Body of pancreas (tissue), 4 donors: ENCODE measurements around the gene RNF222. TPM values are rescaled to one million over a fixed set of nuclear protein-coding genes. Genes with fewer than 3 reads are reported as not detected.

ENCODE experiments used
- ATAC-seq: fragments of 150-250 bp; one replicate; pipeline ENCODE4 v1.9.1; 2016
- DNase-seq, 4 donors: peaks; one replicate each; pipeline ENCODE4 v3.0.0-alpha.2; 2019
- H3K27ac ChIP-seq, 4 donors: fragments of 200-600 bp; sonication (generic); 1 replicate in 3 of 4; 2 replicates in 1 of 4; pipeline versions ENCODE4 v1.5.1 to v1.6.1; 2016 to 2019; ENCODE audit warnings: mild to moderate bottlenecking in 1 of 4, mixed read lengths in 1 of 4, moderate library complexity in 1 of 4
- H3K27me3 ChIP-seq, 2 donors: fragments of 200-600 bp; sonication (generic); one replicate each; pipeline ENCODE4 v1.6.0; 2016; ENCODE audit warnings: mild to moderate bottlenecking in 1 of 2
- H3K36me3 ChIP-seq, 2 donors: fragments of 200-600 bp; sonication (generic); replicated peaks in 1 of 2; 2 replicates each; pipeline ENCODE4 v1.5.1; 2016; ENCODE audit warnings: low read depth in 2 of 2; ENCODE audit not compliant: insufficient read depth in 1 of 2
- H3K4me1 ChIP-seq: fragments of 200-600 bp; sonication (generic); one replicate; pipeline ENCODE4 v1.6.0; 2016
- H3K4me3 ChIP-seq, 2 donors: fragments of 200-600 bp; sonication (generic); 1 replicate in 1 of 2; 2 replicates in 1 of 2; pipeline ENCODE4 v1.5.1; 2016 to 2019
- H3K9me3 ChIP-seq, 3 donors: fragments of 200-600 bp; sonication (generic); 1 replicate in 2 of 3; 2 replicates in 1 of 3; pipeline ENCODE4 v1.5.1; 2016
- CTCF ChIP-seq, 7 experiments: fragments of 450-650 bp in 4 of 7; fragments of 200-600 bp in 3 of 7; sonication (generic) in 3 of 7; IDR thresholded peaks; one replicate each; pipeline ENCODE4 v1.5.1; 2016 to 2019; ENCODE audit warnings: antibody characterized with exemption in 7 of 7
- POLR2A ChIP-seq, 3 donors: fragments of 450-650 bp; IDR thresholded peaks; one replicate each; pipeline ENCODE4 v1.6.1; 2016; ENCODE audit warnings: antibody characterized with exemption in 3 of 3, mild to moderate bottlenecking in 2 of 3
- WGBS, 2 donors: methylation state at CpG; one replicate each; pipeline ENCODE4 v1.1.5; 2017; 5-methylcytosine and 5-hydroxymethylcytosine counted together
- intact Hi-C: fragments of 100-400 bp; cut with DNase I; formaldehyde crosslinking; loops from one replicate; pipeline ENCODE4 v1.15.1; 2023
- total RNA-seq, 2 donors: library from RNA; depleted of rRNA; stranded (reverse); fragments of >200 nt; gene quantifications; one replicate each; pipeline ENCODE4 v1.1.0, GENCODE V29; 2016

Gene RNF222
- total RNA-seq, 2 donors from 2014 or later = not detected

GRCh38 chr17:8441690-8442089, 44.1 kb upstream of the RNF222 start:
- Histone ChIP-seq H3K4me1 (peaks cover 4% of the 10 kb centered on the region), H3K27me3 (no peaks in the 10 kb centered on the region), H3K4me3 (no peak overlapping the region), H3K9me3 (no peaks in the 10 kb centered on the region), H3K36me3 (peaks cover 0 to 8% of the 10 kb centered on the region in 2 donors), H3K27ac (no peak overlapping the region)
- DNase-seq (no peak), ATAC-seq (no peak)
- WGBS, 2 donors = 85 to 87% methylated on average over 2 of the region's 2 CpGs
- intact Hi-C loops = no loop called here
- TF ChIP-seq POLR2A (IDR thresholded peaks at IDR 0.05) (no peak), CTCF (IDR thresholded peaks at IDR 0.05) (no peak)

DNA sequence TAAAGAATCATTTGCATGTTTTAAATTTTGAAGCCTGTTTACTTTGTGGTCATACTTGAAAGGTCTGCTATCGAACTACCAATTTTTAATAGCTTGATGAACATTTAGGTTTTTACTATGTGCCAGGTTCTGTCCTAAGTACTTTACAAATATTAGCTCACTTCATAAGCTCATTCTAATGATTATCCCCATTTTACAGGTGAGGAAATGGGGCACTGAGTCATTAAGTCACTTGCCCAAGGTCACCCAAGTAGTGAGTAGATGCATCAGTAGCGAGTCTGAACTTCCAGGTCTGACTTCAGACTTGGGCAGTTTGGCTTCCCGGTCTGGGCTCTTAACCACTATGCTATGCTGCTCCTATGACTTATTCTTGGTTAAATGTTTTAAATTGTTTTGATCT, 42.1 kb upstream of the RNF222 start:
- no peak for DNase-seq
- TF ChIP-seq POLR2A (IDR thresholded peaks at IDR 0.05) (no peak), CTCF (IDR thresholded peaks at IDR 0.05) (no peak)
- no peaks in the 10 kb centered on the region for H3K27me3 ChIP-seq
- H3K36me3 ChIP-seq = peaks cover 0 to 4% of the 10 kb centered on the region in 2 donors
- no peak overlapping the region for H3K27ac ChIP-seq
- H3K9me3 ChIP-seq = no peaks in the 10 kb centered on the region
- H3K4me3 ChIP-seq = no peak overlapping the region
- intact Hi-C loops = no loop called here
- no peak for ATAC-seq
- 96 to 99% methylated on average over 3 of the region's 3 CpGs for WGBS, 2 donors
- peaks cover 4% of the 10 kb centered on the region for H3K4me1 ChIP-seq

DNA sequence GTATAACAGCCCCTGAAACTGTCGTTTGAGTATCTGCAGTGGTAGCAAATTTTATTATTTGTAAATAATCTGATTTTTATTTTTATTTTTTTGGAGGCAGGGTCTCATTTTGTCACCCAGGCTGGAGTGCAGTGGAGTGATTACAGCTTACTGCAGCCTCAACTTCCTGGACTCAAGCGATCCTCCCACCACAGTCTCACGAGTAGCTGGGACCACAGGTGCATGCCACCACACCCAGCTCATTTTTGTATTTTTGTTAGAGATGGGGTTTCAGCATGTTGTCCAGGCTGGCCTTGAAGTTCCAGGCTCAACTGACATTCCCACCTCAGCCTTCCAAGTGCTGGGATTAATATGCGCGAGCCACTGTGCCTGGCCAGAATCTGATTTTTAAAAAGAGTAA, 40.8 kb upstream of the RNF222 start:
- Histone ChIP-seq H3K9me3 (no peaks in the 10 kb centered on the region), H3K4me3 (no peak overlapping the region), H3K4me1 (peaks cover 4% of the 10 kb centered on the region), H3K27me3 (no peaks in the 10 kb centered on the region), H3K27ac (no peak overlapping the region), H3K36me3 (peaks cover 0 to 1% of the 10 kb centered on the region in 2 donors)
- TF ChIP-seq POLR2A (IDR thresholded peaks at IDR 0.05) (no peak), CTCF (IDR thresholded peaks at IDR 0.05) (no peak)
- ATAC-seq = no peak
- 90 to 94% methylated on average over 5 of the region's 5 CpGs for WGBS, 2 donors
- DNase-seq = no peak
- intact Hi-C loops = no loop called here

DNA sequence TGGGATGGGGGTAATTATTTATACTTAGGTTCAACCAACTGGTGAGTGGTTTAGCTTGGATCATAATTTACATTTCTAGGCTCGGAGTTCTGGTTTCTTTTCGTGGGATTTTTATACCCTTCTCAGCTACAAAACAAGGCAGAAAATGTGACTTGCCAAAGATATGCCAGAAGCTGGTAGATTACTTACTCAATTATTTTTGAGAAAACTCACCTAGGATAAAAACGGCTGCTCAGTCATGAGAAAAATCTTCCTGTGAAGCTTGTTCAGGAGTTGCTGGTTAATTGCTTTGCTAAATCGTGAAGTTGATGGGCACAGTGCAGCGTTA, 39.2 kb upstream of the RNF222 start:
- H3K27ac ChIP-seq = peak overlapping the region; percentile 99 to 100 (median 100)
- TF ChIP-seq POLR2A (IDR thresholded peaks at IDR 0.05) (no peak), CTCF (IDR thresholded peaks at IDR 0.05) (no peak)
- intact Hi-C loops = no loop called here
- H3K4me3 ChIP-seq = peak overlapping the region in 1 of 2 donors; percentile 55
- peaks cover 4% of the 10 kb centered on the region for H3K4me1 ChIP-seq
- 10 to 20% methylated on average over 5 of the region's 5 CpGs for WGBS, 2 donors
- H3K9me3 ChIP-seq = no peaks in the 10 kb centered on the region
- H3K27me3 ChIP-seq = no peaks in the 10 kb centered on the region
- peaks cover 0 to 1% of the 10 kb centered on the region in 2 donors for H3K36me3 ChIP-seq
- no peak for ATAC-seq
- no peak for DNase-seq

GRCh38 chr17:8436169-8436843, 38.7 kb upstream of the RNF222 start:
- TF ChIP-seq CTCF (IDR thresholded peaks at IDR 0.05) (peak in 1 of 7 experiments; percentile 23), POLR2A (IDR thresholded peaks at IDR 0.05) (peak in 1 of 3 donors; percentile 31)
- Histone ChIP-seq H3K4me1 (peaks cover 4% of the 10 kb centered on the region), H3K9me3 (no peaks in the 10 kb centered on the region), H3K4me3 (peak overlapping the region; percentile 55 to 81), H3K27ac (peak overlapping the region; percentile 99 to 100 (median 100)), H3K27me3 (no peaks in the 10 kb centered on the region), H3K36me3 (peaks cover 0 to 1% of the 10 kb centered on the region in 2 donors)
- ATAC-seq (peak; percentile 75), DNase-seq (peak; percentile 66 to 74 (median 71))
- intact Hi-C loops = no loop called here
- WGBS, 2 donors = 0% methylated on average over 26 to 40 of the region's 43 CpGs
